AG04449 (cell line): Measurements from ENCODE around the gene STK32B.
"Not testable (repeated sequence)": the region's sequence is repeated elsewhere in the genome, so short reads cannot be mapped to it uniquely, and the experiment has no call there.

Experiments used
- CTCF ChIA-PET: fragments of 350-600 bp; formaldehyde crosslinking; extraction: SDS; loops from one replicate; lab custom pipeline; 2021; ENCODE audit warnings: antibody characterized with exemption; lab: Yijun Ruan, JAX
- POLR2A ChIA-PET: fragments of 400-600, 350-600 bp; formaldehyde crosslinking; extraction: SDS; loops from one replicate; lab custom pipeline; 2020; ENCODE audit warnings: antibody characterized with exemption, inconsistent platforms; lab: Yijun Ruan, JAX
- DNase-seq: peaks from one replicate; pipeline ENCODE4 v3.0.0-alpha.2; 2010; ENCODE audit warnings: low read depth, low spot score
- H3K4me3 ChIP-seq: 2 replicates; pipeline ENCODE4 v1.5.1; 2011; ENCODE audit warnings: low read depth, mild to moderate bottlenecking, control low read depth, low read length
- TF ChIP-seq, protein P1 (sequence below): IDR thresholded peaks from one replicate; pipeline ENCODE4 v1.5.1; 2011; ENCODE audit warnings: mild to moderate bottlenecking, moderate library complexity, low read length, control low read depth, inconsistent platforms; ENCODE audit not compliant: insufficient read depth; ENCODE audit errors: missing control alignments

The STK32B gene

DNA sequence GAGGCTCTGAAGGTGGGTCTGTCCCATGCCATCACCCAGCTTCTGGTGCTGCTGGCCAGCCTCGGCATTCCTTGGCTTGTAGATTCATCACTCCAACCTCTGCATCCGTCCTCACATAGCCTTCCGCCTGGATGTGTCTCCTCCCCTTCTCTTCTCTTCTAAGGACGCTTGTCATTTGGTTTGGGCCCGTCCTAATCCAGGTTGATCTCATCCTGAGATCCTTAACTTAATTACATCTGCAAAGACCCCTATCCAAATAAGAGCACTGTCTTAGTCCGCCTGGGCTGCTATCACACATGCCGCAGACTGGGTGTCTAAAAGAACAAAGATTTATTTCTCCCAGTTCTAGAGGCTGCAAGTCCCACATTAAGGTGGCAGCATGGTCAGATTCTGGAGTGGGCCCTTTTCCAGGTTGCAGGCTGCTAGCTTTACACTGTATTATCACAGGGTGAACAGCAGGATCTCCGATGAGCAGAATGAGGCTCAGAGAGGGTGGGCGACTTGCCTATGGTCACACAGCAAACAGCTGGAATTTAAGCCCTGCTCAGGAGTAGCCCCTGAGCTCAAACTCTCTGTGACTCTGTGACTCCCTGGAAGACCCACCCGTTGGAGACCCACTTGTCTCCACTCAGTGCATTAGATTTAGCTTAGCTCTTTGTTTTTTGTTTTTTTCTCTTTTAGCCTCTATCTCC lies 113.1 kb downstream of the STK32B start:
- TF ChIP-seq, protein P1, sequence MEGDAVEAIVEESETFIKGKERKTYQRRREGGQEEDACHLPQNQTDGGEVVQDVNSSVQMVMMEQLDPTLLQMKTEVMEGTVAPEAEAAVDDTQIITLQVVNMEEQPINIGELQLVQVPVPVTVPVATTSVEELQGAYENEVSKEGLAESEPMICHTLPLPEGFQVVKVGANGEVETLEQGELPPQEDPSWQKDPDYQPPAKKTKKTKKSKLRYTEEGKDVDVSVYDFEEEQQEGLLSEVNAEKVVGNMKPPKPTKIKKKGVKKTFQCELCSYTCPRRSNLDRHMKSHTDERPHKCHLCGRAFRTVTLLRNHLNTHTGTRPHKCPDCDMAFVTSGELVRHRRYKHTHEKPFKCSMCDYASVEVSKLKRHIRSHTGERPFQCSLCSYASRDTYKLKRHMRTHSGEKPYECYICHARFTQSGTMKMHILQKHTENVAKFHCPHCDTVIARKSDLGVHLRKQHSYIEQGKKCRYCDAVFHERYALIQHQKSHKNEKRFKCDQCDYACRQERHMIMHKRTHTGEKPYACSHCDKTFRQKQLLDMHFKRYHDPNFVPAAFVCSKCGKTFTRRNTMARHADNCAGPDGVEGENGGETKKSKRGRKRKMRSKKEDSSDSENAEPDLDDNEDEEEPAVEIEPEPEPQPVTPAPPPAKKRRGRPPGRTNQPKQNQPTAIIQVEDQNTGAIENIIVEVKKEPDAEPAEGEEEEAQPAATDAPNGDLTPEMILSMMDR, result no peak

GRCh38 chr4:5165420-5166369 lies 114.4 kb downstream of the STK32B start:
- TF ChIP-seq, protein P1, result no peak
- ChIA-PET CTCF (no interaction called here), POLR2A (no interaction called here)
- H3K4me3 ChIP-seq, result no peak overlapping the region; the same call in 1 of the 2 replicates
- DNase-seq, result no peak

More for the DNA sequence above, 113.1 kb downstream of the STK32B start:
- no peak for DNase-seq
- no peak overlapping the region for H3K4me3 ChIP-seq
- ChIA-PET CTCF (no interaction called here), POLR2A (no interaction called here)

DNA sequence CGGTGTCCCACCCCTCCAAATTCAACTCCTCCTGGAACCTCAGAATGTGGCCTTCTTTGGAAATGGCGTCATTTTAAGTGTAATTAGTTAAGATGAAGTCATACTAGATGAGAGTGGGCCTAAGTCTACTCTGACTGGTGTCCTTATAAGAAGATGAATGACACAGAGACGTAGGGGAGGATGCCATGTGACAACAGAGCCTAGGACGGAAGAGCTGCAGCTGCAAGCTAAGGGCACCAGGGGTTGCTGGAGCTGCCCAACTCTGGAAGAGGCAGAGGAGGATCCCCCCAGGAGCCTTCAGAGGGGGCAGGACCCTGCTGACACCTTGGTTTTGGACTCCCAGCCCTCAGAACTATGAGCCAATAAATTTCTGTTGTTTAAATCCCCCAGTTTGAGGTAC lies 115.1 kb downstream of the STK32B start:
- no peak for DNase-seq
- ChIA-PET POLR2A (no interaction called here), CTCF (no interaction called here)
- H3K4me3 ChIP-seq, result no peak overlapping the region
- TF ChIP-seq, protein P1, result no peak

- no peak for DNase-seq
- CTCF ChIA-PET, result interaction anchor here (1.1 kb wide), 1 partner anchor 29 kb away, joined by 3 read pairs; no protein-coding TSS in a partner anchor
- no peak overlapping the region for H3K4me3 ChIP-seq
- POLR2A ChIA-PET, result no interaction called here
- TF ChIP-seq, protein P1, result no peak
Observed at GRCh38 chr4:5168891-5169290, 117.6 kb downstream of the STK32B start.

DNA sequence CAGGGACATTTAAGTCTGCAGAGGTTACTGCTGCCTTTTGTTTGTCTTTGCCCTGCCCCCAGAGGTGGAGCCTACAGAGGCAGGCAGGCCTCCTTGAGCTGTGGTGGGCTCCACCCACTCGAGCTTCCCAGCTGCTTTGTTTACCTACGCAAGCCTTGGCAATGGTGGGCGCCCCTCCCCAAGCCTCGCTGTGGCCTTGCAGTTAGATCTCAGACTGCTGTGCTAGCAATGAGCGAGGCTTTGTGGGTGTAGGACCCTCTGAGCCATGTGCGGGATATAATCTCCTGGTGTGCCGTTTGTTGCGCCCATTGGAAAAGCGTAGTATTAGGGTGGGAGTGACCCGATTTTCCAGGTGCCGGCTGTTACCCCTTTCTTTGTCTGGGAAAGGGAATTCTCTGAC lies 124.6 kb downstream of the STK32B start:
- DNase-seq, POLR2A ChIA-PET, H3K4me3 ChIP-seq, CTCF ChIA-PET: not testable (repeated sequence)

GRCh38 chr4:5184606-5185005 lies 133.3 kb downstream of the STK32B start:
- ChIA-PET CTCF (no interaction called here), POLR2A (no interaction called here)
- no peak for DNase-seq
- no peak overlapping the region for H3K4me3 ChIP-seq
- TF ChIP-seq, protein P1, result no peak
